Urinary bladder (tissue), 4 donors: ENCODE results near the gene TSPAN2. TPM values are rescaled to one million over a fixed set of nuclear protein-coding genes. Genes with fewer than 3 reads are reported as not detected.

Experiments used
- DNase-seq: peaks from one replicate; pipeline ENCODE4 v3.0.0-alpha.2; 2015; ENCODE audit errors: extremely low spot score
- H3K27ac ChIP-seq: one replicate; pipeline ENCODE4 v1.5.1; 2013; ENCODE audit warnings: low read depth, mild to moderate bottlenecking, moderate library complexity
- H3K36me3 ChIP-seq: one replicate; pipeline ENCODE4 v1.6.1; 2013; ENCODE audit warnings: mild to moderate bottlenecking, moderate library complexity; ENCODE audit not compliant: insufficient read depth
- H3K4me1 ChIP-seq: one replicate; pipeline ENCODE4 v1.6.1; 2013; ENCODE audit warnings: mild to moderate bottlenecking, moderate library complexity; ENCODE audit not compliant: insufficient read depth
- H3K4me3 ChIP-seq: one replicate; pipeline ENCODE4 v1.5.1; 2013; ENCODE audit warnings: low read depth, low read length
- WGBS: extraction: QIAGEN DNeasy Blood & Tissue Kit; methylation state at CpG from one replicate; pipeline ENCODE4 v1.1.7; 2013; 5-methylcytosine and 5-hydroxymethylcytosine counted together
- polyA plus RNA-seq: library from polyadenylated mRNA; stranded (reverse); fragments of 200-250 nt; gene quantifications from one replicate; pipeline ENCODE4 v1.2.3, GENCODE V29; 2013
- total RNA-seq: library from RNA; depleted of rRNA; stranded (reverse); fragments of >200 nt; gene quantifications from one replicate; pipeline ENCODE4 v1.2.3, GENCODE V29; 2014
- donor health status: healthy with polysubstance abuse.
- donor health status: healthy.

TSPAN2 gene
- total and polyA plus RNA-seq, 2 donors = 51.1 to 55.4 TPM

DNA sequence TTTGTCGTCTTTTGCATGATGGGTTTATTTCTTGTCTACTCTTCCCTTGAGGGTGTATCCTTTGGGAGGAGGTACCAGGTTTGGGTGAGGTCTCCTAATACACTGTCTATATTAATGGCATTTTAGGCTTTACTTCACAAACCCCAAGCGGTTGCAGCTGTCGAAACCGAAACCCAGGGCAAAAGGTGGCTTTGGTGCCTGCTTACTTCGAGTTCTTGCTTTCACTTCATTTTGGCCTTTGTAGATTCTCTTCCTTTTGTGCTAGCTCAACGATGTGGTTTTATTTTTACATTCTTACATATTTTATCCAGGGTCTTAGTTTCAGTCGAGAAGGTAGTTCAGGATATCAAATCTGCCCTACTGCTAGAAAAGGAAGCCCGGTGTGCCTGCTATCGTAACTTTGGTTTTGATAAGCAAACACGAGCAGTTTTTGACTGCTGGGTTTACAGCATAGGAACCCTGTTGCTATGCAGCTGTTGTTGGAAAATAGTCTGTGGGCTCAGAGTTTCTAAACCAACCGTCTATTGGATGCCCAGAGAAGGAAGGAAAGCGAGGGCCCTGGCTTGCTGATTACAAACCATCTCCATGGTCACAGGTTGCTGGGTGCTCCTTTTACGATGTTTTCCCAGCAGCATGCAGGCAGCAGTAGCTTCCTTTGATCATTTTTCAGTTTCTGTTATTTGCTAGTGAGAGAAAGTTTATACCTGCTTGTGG, 9.8 kb upstream of the TSPAN2 start:
- no peaks in the 10 kb centered on the region for H3K36me3 ChIP-seq
- peak; percentile 82 for DNase-seq
- H3K27ac ChIP-seq = peak overlapping the region; percentile 32
- H3K4me3 ChIP-seq = peak overlapping the region; percentile 15
- no peaks in the 10 kb centered on the region for H3K4me1 ChIP-seq
- 23% methylated on average over 13 of the region's 13 CpGs for WGBS

DNA sequence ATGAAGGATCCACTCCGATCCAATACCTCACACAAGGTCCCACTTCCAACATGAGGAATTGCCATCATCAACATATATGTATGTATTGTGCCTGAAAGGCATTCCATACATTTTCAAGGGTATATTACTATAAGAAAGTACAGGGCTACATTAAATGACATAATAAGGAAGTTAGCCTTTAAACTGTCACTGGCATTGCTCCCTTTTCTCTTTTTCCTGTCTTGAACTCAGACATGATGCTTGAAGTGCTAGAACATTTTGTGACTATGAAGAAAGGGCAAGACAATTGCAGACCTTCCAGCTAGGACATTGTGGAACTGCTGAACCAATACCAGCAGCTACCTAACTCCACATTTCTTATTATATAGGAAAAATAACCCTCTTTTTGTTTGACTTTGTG, 2.9 kb upstream of the TSPAN2 start:
- 98% methylated on average over 1 of the region's 1 CpG for WGBS
- DNase-seq = no peak
- H3K27ac ChIP-seq = no peak overlapping the region

DNA sequence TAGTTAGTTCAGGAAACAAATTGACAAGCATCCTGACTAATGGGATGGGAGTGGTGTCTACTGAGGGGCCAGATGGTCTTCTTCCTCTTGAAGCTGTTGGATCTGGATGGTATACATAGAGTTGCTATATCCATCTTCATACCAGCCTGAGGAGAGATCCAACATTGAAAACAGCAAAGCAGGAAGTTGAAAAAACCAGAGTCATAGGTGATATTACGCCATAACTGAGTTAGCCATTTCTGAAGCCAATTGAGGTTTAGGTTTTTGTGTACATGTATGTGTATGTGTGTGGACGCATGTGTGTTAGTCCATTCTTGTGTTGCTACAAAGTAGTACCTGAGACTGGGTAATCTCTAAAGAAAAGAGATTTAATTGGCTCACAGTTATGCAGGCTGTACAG, 2.3 kb upstream of the TSPAN2 start:
- H3K4me1 ChIP-seq = no peaks in the 10 kb centered on the region
- no peak overlapping the region for H3K4me3 ChIP-seq
- H3K36me3 ChIP-seq = no peaks in the 10 kb centered on the region
- no peak for DNase-seq
- WGBS = 97% methylated on average over 2 of the region's 2 CpGs
- H3K27ac ChIP-seq = no peak overlapping the region

More for the DNA sequence above, 2.9 kb upstream of the TSPAN2 start:
- H3K4me3 ChIP-seq = no peak overlapping the region
- no peaks in the 10 kb centered on the region for H3K4me1 ChIP-seq
- H3K36me3 ChIP-seq = no peaks in the 10 kb centered on the region

DNA sequence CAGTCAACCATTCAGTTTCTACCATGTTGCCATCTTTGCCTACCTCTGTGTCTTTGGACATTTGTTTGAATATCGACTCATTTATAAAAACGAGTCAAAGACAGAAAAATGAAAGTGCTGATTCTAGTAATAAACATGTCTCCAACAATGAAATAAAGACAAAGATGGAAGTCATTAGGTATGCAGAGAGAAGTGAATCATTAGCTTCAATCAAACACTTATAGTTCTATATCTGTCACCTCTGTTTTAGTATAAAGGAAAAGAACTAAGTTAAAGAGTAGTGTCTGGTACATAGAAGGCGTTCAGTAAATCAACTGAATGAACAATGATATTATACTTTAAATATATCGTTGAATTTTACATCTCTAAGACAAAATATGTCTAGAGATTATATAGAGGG, 1.7 kb upstream of the TSPAN2 start:
- no peak for DNase-seq
- Histone ChIP-seq H3K4me3 (no peak overlapping the region), H3K36me3 (no peaks in the 10 kb centered on the region), H3K4me1 (no peaks in the 10 kb centered on the region), H3K27ac (no peak overlapping the region)
- 94% methylated on average over 4 of the region's 4 CpGs for whole genome bisulfite sequencing

DNA sequence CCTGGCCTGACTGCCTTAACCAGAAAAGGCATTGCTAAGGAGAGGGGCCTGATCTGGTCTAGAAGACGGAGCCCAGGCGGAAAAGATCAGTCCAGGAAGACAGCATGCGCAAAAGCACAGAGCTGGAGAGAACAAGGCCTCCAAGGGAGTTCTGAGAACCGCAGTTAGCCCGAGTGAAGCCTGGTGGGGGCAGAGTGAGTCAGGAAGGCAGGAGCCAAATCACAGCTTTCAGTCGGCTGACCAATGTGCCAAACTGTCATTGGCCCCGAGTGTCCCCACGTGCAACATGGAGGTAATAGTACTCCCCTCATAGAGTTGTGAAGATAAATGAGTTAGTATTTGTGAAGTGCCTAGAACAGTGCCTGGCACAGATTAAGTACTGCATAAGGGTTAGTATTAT, 1.2 kb upstream of the TSPAN2 start:
- H3K4me3 ChIP-seq = no peak overlapping the region
- no peak for DNase-seq
- H3K4me1 ChIP-seq = no peaks in the 10 kb centered on the region
- H3K27ac ChIP-seq = peak overlapping the region; percentile 28
- no peaks in the 10 kb centered on the region for H3K36me3 ChIP-seq
- 37% methylated on average over 8 of the region's 8 CpGs for WGBS

DNA sequence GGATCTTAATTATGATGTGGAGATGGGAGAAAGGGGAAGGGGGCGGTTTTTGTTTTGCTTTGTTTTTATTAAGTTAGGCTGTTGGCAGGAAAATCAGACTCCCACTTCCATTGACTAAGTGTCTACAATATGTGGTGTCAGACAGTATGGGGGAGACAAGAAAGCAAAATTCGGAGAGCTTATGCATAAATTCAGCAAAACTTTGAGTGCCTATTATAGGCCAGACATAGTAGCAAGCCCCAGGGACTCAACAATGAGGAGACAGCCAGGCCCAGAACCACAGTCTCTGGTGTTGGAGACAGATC, 835 bp upstream of the TSPAN2 start:
- WGBS = 12% methylated on average over 2 of the region's 2 CpGs
- Histone ChIP-seq H3K4me1 (no peaks in the 10 kb centered on the region), H3K36me3 (no peaks in the 10 kb centered on the region), H3K27ac (peak overlapping the region; percentile 28), H3K4me3 (peak overlapping the region; percentile 73)
- no peak for DNase-seq

DNA sequence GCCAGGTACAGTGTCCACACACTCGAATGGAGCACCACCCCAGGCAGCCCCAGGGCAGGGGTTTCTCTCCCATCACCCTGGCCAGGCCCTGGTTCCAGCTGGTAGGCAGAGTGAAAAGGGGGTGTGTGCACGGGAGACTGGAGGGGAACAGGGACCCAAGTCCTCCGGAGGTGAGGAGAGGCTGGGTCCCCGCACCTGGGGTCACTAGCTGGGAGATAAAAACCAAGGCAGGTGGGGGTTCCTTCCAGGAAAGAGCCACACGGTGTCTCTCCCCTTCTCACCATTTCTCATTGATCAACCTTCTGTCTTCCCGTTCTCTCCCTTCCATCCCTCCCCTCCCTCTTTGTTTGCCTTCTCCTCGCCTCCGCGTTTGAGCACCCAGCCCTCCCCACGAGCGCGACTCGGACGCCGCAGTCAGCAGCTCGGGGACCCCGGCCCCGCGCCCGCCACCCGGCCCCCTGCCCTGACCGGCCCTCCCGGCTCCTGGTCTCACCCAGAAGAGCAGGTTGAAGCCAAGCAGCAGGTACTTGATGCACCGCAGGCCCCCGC, 358 bp downstream of the TSPAN2 start:
- WGBS = 4% methylated on average over 25 of the region's 25 CpGs

DNA sequence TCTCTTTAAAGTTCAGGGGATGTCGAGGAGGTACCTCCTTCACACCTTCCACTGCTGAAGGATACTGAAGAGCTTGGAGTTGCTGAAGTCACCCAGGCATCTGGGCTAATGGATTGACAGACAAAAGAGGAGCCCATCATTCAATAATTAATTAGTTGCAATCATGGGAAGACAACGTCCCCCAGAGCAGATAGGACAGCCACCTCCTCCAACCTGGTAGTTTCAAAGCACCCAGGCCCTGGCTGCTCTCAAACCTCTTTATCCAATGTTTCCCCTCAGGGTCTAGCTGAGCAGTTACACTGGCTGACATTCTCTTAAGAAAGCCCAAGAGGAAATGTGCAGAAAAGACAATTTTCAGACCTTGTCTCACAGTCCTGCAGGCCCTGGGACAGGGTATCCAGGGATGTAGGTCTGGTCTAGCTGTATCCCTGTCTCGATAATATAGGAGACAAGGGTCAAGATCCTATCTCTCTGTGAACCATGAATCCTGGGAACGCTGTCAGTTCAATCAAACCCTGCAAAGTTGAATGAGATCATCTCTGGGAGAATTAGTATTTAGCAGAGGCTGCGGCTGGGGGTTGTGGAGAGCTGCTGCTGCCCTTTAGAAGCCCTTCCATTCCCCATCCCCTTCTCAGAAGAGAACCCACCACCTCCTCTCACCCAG, 1.1 kb downstream of the TSPAN2 start:
- Histone ChIP-seq H3K4me1 (no peaks in the 10 kb centered on the region), H3K4me3 (no peak overlapping the region), H3K27ac (no peak overlapping the region), H3K36me3 (no peaks in the 10 kb centered on the region)
- DNase-seq = no peak
- 57% methylated on average over 5 of the region's 5 CpGs for WGBS

More for the DNA sequence above, 358 bp downstream of the TSPAN2 start:
- H3K4me1 ChIP-seq = no peaks in the 10 kb centered on the region
- H3K4me3 ChIP-seq = peak overlapping the region; percentile 73
- no peak overlapping the region for H3K27ac ChIP-seq
- no peaks in the 10 kb centered on the region for H3K36me3 ChIP-seq
- DNase-seq = no peak

DNA sequence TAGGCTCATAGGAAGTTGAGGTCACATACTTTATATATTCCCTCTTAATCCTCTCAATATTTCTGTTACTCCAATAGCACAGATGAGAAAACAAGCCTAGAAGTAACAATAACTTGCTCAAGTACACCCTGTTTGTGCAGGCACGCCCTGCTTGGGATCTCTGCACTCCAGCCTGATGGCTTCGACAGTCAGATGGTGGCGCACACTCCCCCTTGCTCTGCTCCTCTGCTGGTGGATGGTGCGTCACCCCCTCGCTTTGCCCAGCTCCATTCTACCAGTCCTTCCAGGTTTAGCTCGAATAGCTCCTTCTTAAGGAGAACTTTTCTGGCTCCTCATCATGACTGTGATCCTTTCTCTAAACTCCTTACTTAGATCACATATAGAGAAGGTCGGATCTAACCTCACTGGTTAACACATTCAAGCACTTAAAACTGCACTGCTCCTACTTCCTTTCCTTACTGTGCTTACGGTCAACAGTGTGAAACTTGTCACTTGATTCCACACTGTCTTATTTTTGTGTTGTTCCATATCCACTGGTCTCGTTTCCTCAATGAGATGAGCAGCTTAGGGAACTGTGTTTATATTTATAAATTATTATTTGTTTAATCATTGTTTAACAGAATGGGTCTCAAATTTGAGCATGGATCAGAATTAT, 3.0 kb downstream of the TSPAN2 start:
- no peak for DNase-seq
- 58% methylated on average over 9 of the region's 9 CpGs for WGBS
- no peak overlapping the region for H3K4me3 ChIP-seq
- H3K27ac ChIP-seq = no peak overlapping the region
- no peaks in the 10 kb centered on the region for H3K4me1 ChIP-seq
- no peaks in the 10 kb centered on the region for H3K36me3 ChIP-seq

DNA sequence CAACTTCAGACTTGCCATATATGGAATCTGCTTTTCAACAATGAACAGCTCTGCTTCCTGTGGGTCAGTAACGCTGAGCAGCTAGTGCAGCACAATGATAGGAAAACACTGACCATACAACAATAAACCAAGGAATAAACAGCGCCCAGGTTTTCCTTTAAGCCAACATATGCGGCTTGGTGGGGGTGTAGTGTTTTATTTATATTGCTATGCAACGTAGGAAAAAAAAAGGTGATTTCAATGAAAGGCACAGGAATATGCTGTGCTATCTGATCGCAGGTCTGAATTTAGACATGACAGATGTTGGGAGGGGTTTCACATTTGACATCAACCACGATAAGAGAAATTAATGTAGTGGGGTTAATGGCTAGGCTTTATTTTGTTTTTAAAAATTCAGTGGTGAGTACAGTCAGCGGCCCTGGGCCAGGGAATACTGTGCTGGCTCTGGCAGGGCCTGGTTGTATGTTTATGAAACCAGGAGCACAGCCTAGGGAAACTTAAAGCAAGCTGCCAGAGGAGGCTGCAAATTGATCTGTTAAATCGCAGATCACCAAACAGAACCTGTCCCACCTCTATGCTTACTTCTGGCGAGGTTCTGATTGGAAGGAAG, 4.3 kb downstream of the TSPAN2 start:
- WGBS = 21% methylated on average over 9 of the region's 9 CpGs
- no peak for DNase-seq
- Histone ChIP-seq H3K4me1 (no peaks in the 10 kb centered on the region), H3K27ac (peak overlapping the region; percentile 44), H3K4me3 (no peak overlapping the region), H3K36me3 (no peaks in the 10 kb centered on the region)

DNA sequence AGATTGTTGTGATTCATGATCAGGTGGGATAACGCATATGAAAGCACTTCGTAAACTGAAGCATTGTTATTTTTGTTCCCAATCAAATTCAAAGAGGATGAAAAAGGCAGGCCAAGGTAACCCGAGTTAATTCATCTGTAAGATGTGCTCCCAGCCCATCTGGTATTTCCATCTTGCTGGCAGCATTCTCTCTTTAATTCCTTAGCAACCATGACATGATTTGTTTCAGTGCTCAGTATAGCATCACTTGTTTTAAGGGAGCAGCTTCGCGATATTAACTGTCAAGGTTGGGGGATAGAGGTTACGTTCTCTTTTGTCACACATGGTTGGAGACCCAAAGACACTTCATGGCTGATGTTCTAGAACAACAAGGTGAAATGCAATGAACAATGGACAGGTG, 6.4 kb downstream of the TSPAN2 start:
- no peak overlapping the region for H3K27ac ChIP-seq
- H3K36me3 ChIP-seq = no peaks in the 10 kb centered on the region
- WGBS = 60% methylated on average over 6 of the region's 6 CpGs
- no peak overlapping the region for H3K4me3 ChIP-seq
- no peak for DNase-seq
- no peaks in the 10 kb centered on the region for H3K4me1 ChIP-seq

DNA sequence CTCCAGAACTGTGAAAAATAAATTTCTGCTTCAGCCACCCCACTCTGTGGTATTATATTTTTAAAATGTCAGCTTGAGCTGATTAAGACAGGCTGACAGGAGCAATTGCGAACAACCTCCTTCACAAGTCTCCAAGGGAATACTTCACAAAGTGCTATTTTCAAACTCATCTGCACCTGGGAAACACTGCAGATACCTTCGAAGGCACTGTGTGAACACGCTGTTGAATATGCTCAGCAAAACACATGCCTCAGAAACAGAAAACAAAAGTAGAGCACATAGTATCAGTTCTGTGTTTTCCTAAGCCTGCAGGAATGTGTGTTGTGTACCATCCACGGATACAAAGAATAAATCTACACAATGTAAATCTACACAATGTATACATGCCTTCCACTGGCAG, 10.6 kb downstream of the TSPAN2 start:
- H3K27ac ChIP-seq = no peak overlapping the region
- no peaks in the 10 kb centered on the region for H3K36me3 ChIP-seq
- WGBS = 82% methylated on average over 4 of the region's 4 CpGs
- DNase-seq = no peak
- no peak overlapping the region for H3K4me3 ChIP-seq
- H3K4me1 ChIP-seq = no peaks in the 10 kb centered on the region

DNA sequence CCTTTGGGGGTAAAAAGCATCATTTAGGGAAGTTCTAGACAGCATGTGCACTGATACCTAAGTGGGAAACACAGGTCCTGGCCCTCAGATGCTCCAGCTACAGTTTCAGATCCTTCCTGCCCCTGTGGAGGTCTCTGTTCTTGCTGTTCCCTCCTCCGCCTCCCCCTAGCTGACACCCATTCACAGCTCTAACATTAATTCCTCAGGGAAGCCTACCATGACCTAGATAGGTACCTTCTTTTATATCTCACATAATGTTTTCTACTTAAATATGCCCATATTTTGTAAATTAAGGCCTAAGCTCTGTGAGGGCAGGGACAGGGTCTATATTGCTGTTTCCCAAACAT, 11.3 kb downstream of the TSPAN2 start:
- Histone ChIP-seq H3K27ac (no peak overlapping the region), H3K36me3 (no peaks in the 10 kb centered on the region), H3K4me3 (no peak overlapping the region), H3K4me1 (no peaks in the 10 kb centered on the region)
- DNase-seq = no peak
- 95% methylated on average over 1 of the region's 1 CpG for WGBS
